Fibroblast of skin of right quadriceps (primary cell): ENCODE data around the gene DPP6.
"Not testable (repeated sequence)": the region's sequence is repeated elsewhere in the genome, so short reads cannot be mapped to it uniquely, and the experiment has no call there.

ENCODE experiments used
- DNase-seq: peaks from one replicate; pipeline ENCODE4 v3.0.0-alpha.2; 2013

Gene DPP6

DNA sequence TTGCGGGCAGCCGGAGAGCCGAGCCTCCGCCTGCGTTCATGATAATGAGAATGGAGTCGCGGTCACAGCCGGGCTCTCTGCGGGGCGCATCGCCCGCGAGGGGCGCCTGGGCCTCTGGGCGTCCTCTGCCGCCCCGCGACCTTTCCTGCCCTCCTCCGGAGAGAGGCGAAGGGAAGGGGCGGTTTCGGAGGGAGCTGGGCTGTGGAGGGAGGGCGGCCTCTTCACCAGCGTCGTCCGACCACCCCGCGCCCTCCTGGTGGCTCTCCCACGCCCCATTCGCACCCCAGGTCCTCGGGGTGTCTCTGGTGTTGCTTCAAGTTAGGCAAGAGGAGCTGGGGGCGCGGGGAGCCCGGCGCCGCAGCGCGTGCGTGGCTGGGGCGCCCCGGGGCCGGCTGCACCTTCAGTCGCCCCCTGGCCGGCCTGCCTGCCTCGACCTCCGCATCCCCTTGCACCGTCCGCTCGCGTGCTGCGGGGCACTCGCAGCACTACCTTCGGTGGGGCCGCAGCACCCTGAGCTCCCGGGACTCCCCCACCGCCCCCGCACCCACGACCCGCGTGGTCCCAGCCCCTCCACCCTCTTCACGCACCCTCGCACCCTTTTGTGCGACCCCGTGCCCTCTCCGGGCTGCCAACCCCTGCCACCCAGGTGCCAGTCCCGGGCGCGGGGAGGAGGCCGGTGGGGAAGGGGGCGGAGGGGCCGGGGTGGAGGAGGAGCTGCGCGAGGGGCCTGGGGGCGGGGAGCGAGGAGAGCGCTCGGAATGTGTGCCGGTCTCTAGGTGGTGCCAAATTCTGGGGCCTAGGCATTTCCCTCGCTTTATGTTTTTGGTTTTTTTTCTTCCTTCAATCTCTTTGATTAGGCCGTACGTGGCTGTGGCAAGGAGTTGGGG, at the start of gene DPP6:
TSS of gene DPP6 (plus strand) at position 756 of the 887 bp plus-strand sequence.
- DNase-seq, result not testable (repeated sequence)

DNA sequence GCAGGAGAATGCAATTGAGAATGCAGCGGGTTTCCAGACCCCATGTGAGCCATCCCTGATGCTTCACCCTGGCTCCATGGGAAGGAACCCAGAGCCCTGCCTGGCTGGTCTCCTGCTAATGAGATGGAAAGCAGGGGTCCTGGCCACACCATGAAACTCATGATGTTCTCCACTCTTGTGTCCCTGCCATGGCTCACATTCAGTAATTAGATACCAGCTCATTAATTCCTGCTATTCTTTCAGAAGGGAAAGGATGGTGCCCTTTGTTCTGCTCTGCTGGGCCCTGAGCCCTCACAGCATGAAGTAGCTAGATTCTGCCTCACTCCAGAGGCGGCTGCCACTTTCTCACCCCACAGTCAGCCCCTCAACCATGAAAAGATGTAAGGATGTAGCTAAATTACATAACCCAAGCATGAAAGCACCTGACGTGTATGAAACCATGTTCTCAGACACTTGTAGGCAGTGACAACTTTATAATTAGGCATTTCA, 42.7 kb upstream of the DPP6 start:
- DNase-seq, result not testable (repeated sequence)

DNA sequence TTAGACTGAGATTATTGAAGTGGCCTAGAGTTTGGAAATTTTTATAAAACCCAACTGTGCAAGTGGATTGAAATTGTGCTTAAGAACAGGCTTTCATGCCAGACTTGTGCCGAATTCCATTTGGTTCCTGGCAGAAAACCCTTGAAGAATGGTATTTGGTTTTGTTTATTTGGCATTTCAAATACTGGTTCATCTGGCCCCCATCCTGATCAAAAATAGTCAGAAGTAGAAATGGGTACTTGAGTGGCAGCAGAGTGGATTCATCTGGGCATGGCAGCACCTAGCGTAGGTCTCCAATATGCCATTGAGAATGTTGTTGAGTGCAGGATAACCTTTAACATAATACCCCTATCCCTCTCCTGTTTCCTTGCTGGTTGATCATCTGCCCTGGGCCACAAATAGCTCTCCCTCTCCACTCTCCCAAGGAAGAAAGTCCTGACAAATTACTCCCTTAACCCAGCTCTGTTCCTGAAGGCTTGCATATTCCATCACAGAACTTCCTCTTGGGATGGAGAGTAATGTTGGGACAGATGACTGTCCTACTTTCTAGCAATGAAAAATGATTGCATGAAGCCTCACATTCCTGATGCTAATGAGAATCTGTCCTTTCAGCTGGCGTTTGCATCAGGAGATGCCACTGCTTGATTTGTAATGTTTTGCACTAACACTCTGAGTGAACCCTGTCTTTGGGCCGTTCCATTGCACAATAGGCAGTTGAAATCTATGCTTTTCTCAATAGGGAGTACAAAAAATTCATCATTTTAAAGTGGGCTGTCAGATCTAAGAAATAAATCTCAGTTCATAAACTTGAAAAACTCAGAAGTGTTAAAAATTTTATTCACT, 41.3 kb upstream of the DPP6 start:
- not testable (repeated sequence) for DNase-seq

DNA sequence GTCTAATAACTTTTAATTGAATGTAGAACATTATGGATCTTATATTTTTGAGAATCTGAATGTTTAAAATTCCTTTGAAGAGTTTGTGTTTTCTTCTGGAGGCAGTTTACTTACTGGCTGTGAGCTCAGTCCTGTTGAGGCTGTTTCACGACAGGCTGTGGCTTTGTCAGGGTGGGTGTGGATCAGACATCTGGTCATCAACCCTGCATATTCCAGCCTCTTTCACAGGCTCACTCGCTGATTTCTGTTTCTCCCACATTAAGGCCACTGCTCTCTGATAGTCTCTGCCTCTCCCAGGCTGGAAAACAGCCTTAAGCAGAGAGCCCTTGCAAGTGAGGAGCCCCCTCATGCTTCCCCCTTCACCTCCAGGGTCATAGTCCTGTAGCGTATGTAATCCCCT, 39.4 kb upstream of the DPP6 start:
- not testable (repeated sequence) for DNase-seq

DNA sequence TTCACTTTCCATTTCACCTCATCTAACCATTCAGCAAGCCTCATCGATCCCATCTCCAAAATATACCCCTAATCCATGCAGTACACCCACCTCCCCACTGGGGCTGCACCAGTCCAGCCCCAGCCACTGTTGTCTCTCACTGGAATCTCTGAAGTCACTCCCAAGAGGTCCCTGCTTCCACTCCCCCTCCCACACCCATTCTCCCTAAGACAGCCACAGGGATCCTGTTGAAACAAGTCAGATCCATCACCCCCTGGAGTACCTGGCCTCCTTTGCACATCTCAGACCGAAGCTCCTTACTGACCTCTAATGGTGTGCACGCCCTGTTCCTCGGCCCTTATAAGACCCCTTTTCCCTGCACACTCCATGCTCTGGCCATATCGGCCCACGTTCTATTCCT, 36.6 kb upstream of the DPP6 start:
- not testable (repeated sequence) for DNase-seq

DNA sequence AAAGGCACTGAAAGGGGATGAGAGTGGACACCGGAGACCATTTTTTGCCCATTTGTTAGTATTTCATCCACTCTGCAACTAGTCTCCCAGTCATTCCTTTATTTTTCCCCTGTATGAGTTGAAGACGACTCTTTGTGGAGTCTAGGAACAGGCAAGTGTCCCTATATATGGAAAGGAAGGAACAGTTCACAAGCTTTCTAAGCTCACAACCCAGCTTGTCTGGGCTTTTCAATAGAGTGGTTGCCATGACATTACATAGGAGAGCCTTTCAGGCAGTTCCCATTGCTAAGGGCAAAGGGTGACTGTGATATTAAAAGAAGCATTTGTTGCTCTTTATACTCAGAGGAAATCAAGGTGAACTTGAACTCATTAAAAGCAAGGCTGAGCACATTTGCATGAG, 33.8 kb upstream of the DPP6 start:
- not testable (repeated sequence) for DNase-seq

DNA sequence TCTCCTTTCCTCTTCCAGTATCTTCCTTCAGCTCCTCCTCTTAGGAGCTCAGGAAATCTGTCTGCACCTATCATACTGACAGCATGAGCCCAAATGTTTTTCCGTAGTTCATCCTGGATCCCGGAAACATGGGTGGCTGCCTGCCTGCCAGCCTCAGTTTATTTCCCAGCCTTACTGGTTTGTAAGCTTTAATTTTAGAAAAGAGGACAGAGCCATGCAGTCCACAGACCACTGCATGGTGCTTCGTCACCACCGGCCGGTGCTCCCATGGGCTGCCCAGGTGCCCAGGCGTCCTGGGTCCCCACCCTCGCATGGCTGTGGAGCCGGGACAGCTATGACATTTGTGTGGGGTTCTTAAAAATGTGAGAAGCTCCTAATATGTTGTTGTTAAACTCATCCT, 24.4 kb upstream of the DPP6 start:
- DNase-seq, result not testable (repeated sequence)

DNA sequence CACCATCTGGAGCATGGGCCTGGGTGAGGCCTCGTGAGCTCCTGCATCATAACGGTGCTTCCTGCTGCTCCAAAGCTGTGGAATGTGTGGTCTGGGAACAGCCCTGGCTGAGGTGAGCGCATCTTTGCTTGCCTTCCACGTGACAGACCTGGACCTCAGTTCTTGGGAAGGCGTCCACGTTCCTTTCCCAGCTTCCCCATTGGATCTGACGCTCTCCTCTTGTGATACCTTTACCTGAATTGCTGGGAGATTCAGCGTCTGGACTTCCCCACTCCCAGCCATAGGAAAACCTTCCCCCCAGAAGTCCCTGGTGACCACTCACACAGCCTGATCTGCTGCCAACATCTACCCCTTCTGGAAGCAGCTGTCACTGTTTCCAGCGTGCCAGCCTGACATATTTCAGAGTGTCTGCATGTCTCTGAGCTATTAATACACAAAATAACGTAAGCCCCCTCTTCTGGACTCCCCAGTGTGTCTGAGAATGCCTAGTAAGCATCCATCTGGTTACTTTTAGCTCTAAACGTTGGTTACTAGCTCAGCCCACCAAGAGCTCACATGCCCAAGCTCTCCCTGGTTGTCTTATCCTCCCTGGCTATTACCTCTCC, 21.6 kb upstream of the DPP6 start:
- not testable (repeated sequence) for DNase-seq

DNA sequence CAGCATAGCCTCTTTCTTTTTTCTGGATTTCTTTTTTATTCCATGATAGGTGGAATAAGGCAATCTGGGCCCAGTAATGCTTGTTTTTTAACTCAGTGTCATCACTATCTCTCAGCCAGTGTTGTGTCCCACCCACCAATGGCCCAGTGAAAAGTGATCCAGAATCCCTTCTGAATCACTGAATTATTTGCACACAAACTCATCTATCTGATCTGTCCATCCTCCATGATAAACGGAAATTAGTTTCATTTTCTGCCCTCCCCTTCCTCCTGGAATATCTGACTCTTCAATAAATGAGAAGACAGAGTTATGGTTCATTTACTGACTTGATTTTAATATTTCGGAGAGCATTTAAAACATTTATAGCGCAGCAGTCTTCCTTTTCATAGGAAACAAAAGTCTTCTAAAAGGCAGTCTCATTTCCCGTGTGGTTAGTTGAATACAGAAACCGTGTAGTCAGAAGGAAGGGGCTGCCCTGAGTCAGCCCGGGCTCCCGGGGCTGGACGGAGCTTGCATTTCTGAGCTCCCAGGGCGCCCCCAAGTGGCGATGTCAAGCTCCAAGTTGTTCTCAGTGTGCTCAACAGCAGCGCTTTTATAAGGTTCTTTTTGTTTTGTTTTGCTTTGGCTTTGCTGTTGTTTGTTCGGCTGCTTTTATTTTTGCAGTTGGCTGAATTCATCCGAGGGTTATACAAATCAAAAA, 12.6 kb upstream of the DPP6 start:
- not testable (repeated sequence) for DNase-seq

DNA sequence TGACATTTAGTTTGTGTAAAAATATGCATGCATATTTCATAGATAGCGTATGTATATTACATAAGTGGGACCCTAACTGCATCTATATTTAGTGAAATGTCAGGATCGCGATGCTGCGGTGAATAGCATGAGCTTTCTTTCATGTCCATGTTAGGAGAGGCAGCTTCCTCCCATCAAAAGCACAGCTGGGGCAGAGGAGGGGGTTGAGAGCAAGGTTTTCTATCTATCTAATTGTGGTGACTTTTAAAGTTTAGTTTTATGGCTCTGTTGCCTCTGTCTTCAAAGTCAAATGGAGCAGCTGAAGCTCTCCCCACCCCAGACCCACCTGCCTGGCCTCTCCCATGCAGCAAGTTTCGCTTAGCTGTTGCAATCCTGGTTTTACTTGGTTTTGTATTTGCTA, 1.8 kb upstream of the DPP6 start:
- not testable (repeated sequence) for DNase-seq

DNA sequence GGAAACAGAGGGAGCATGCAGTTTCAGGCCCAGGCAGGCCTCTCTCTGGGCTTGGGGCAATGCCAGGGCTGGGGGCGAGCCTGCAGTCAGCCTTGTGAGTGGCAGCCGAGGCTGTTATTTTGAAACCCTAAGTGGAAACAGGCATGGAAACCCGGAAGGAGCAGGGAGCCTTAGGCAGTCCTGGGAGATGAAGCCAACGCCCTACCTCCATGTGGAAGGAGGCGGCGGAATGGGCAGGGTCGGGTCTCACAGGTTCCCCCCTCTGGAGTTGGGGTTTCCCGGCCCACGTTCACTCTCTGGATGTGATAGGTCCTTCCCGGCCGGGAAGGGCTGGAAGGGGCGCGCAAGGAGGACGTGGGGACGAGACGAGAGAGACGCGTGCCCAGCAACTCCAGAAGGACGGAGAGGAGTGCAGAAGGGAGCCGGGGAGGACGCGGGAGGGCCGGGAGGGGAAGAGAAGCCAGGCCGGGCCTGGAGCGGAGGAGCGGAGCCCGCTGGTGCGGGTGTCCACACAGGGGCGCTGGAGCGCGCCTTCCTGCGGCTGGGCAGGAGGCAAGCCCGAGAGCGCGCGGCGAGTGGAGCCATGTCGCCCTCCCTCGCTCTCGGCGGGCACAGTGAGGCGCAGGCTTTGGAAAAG, 1.1 kb upstream of the DPP6 start:
- DNase-seq, result not testable (repeated sequence)

DNA sequence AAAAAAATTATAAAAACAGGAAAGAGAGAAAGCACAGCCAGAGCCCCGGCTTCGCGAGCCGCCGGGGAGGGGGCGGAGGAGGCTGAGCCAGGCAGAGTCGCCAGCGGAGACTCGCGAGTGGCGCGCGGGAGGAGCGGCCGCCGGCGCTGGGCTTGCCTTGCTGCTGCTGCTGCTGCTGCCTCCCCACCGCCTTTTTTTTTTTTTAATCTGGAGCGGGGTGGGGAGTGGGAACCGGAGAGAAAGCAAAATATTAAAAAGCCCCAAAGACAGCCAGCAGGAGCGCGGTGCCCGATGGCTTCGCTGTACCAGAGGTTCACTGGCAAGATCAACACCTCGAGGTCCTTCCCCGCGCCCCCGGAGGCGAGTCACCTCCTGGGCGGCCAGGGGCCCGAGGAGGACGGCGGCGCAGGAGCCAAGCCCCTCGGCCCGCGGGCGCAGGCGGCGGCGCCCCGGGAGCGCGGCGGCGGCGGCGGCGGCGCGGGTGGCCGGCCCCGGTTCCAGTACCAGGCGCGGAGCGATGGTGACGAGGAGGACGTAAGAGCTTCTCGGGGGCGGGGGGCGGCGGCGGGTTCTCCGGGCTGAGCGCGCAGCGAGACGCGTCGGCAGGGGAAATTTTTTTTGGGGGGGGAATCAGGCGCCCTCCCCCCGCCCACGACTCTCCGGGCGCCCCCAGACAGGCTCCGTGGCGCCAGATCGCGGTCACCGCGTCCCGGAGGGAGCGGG, 493 bp downstream of the DPP6 start:
- DNase-seq, result not testable (repeated sequence)

DNA sequence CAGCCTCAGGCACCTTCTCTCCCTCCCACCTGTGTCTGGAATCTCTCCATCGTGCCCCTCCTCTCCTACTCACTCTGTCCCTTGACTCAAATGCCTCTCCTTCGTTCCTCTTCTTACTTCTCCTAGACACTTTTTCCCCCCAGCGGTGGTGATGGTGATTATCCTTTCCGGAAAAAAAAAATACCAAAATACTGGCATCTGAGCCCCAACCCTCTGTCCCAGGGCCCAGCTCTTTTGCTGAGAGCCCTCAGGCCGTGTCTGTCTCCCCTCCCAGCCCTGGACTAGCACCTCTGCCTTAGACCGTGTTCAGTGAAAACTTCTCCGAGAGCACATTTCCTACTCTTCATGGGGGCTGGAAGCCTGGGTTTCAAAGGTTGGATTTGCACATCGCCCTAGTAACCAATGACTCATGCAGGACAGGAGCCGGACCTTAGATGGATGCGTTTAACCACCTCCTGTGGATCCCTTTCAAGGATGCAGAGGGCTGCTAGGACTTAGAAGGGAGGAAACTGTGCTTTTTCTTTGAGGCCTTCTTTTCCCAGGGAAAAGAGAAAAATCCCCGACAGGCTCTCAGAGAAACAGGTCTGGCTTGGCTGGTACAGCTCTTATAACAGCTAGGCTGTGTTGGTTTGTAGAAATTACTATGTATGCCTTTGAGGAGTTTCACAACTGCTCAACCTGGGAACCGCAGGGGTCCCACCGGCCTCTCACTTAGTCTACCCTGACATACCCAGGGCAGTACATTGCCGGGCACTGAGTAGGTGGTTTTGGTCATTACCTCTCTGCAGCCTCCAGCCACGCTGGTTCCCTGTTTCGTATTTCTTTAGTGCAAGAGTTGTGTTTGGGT, 1.5 kb downstream of the DPP6 start:
- DNase-seq, result not testable (repeated sequence)

DNA sequence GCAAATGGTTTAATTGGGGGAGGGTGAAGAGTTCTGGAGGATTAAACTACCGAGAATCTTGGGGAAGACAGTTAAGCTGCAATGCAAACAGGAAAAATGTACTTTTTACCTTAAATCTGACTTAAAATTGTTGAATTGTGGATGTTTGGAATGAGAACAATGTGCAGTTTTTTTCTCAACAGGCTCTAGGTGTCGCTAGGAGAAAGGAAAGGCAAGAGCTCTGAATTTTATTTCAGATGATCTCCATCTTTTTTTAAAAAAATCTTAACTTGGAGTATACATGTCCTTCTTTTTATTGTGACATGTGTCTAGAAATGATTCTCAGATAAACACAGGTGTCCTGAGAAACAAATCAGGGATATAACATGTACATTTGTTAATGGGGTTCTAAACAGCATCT, 2.5 kb downstream of the DPP6 start:
- not testable (repeated sequence) for DNase-seq

DNA sequence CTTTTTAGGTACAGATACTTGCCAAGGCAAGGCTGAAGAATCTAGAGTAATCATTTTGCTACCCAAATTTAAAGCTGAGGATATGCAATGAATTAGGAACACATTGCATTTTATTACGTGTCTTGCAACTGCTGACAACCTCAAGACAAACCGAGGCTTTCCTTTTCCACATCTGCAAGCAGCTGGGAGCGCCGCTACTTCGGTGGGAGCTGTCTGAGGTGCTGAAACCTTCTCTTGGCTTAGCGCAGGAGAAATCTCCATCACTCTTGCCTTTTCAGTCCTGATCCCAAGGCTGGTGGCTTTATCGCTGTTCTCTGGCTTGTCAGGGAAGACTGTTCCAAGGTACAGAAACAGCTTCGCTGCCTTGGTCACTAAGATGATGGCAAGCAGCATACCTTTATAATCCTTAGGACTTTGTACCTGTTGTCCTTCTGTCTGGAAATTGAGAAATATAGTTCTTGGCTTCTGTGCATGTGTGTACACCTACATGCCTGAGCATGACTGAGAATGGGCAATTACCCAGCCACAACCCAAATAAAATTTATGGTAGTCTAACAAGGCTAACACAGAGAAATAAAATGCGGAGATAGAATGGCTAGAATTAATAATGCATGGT, 3.4 kb downstream of the DPP6 start:
- peak; percentile 10 for DNase-seq

DNA sequence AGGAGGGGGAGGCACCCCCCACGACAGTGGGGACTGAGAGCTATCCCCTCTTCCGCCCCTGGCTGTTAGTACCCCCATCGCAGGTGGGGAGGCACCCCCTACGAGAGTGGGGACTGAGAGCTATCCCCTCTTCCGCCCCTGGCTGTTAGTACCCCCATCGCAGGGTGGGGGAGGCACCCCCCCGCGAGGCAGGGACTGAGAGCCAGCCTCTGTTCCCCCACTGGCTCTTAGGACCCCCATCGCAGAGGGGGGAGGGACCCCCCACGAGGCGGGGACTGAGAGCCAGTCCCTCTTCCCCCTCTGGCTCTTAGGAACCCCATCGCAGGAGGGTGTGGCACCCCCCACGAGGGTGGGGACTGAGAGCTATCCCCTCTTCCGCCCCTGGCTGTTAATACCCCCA, 6.6 kb downstream of the DPP6 start:
- DNase-seq, result not testable (repeated sequence)

DNA sequence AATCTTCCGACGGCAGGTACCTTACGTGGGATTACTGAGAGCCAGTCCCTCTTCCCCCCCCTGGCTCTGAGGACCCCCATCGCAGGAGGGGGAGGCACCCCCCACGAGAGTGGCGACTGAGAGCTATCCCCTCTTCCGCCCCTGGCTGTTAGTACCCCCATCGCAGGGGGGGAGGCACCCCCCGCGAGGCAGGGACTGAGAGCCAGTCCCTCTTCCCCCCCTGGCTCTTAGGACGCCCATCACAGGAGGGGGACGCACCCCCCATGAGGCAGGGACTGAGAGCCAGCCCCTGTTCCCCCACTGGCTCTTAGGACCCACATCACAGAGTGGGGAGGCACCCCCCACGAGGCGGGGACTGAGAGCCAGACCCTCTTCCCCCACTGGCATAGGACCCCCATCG, 8.4 kb downstream of the DPP6 start:
- not testable (repeated sequence) for DNase-seq

DNA sequence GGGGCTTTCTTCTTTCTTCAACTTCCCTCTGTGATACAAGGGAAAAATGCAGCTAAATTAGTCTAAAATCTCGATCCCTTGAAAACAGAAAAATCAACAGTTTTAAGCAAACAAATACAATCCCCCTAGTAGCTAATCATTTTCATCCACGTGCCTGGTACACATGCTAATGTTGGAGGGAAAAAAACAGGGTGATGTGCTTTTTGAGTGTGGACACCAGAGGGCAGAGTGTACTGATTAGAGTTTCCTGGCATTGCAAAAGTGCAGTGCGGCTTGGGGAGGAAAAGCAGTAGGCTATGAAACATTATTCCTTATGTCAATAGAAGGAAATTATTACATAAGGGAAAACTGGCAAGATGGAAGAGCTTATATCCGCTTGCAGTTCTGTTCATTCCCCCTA, 19.6 kb downstream of the DPP6 start:
- not testable (repeated sequence) for DNase-seq

DNA sequence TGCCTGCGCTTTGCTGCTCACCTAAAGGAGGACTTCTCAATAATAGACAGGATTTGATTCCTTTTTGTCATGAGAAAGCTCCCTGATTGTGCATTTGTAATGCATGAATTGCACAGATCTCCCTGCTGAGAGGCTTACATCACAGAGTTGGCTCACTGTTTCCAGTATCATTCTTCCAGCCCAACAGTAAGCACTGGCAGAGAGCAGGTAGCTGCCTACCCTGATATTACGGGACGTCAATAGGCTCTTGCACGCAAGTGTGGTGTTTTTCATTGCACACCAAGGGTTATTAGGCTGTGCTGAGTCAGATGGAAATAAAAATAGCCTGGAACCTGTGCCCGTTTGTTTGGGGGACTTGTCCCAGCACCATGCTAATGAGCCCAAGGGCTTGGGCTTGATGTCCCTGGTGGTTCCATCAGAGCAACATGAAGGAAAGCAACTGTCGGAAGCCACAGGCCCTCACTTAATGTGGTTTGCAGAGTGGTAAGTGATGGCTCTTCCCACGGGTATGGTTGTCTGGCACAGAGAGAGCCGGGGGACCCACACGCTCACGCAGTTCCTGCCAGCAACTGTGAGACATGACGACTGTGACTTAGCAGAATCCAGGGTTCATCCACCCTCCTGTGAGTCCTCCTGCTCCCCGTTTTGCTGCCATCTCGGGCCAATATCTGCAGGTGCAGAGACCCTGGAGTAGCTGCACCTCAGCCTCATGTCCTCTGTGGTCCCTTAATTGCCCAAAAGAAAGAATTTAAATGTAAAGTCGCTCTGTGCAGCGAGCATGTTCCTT, 20.4 kb downstream of the DPP6 start:
- DNase-seq, result not testable (repeated sequence)
